ENCODE data around the gene ONECUT2.

ONECUT2 gene

GRCh38 chr18:57431002-57431382 lies 4.2 kb upstream of the ONECUT2 start:
- H3K4me3 ChIP-seq: no peak overlapping the region
- H3K27me3 ChIP-seq: peaks cover 79% of the 10 kb centered on the region
- no peak for TF ChIP-seq Cebpa-rat (IDR thresholded peaks at IDR 0.05)
- H3K9me3 ChIP-seq: peaks cover 43% of the 10 kb centered on the region
- no peak overlapping the region for H3K4me2 ChIP-seq
- H4K20me1 ChIP-seq: peaks cover 44% of the 10 kb centered on the region
- no peak overlapping the region for H3K27ac ChIP-seq
- H3K9ac ChIP-seq: no peak overlapping the region
- peaks cover 13% of the 10 kb centered on the region for H3K4me1 ChIP-seq
- H3K36me3 ChIP-seq: no peaks in the 10 kb centered on the region

GRCh38 chr18:57431467-57432080 lies 3.6 kb upstream of the ONECUT2 start:
- Histone ChIP-seq H3K4me3 (no peak overlapping the region), H3K27ac (no peak overlapping the region), H3K4me2 (no peak overlapping the region), H3K9ac (no peak overlapping the region), H3K9me3 (peaks cover 43% of the 10 kb centered on the region), H3K27me3 (peaks cover 85% of the 10 kb centered on the region), H3K36me3 (no peaks in the 10 kb centered on the region), H3K4me1 (peaks cover 8% of the 10 kb centered on the region; the same call in 1 of the 2 replicates), H4K20me1 (peaks cover 48% of the 10 kb centered on the region)
- TF ChIP-seq Cebpa-rat (IDR thresholded peaks at IDR 0.05): no peak

GRCh38 chr18:57432140-57432539 lies 3.0 kb upstream of the ONECUT2 start:
- Histone ChIP-seq H3K4me2 (no peak overlapping the region), H3K27ac (no peak overlapping the region), H4K20me1 (peaks cover 51% of the 10 kb centered on the region), H3K36me3 (no peaks in the 10 kb centered on the region), H3K9me3 (peaks cover 42% of the 10 kb centered on the region), H3K4me1 (peaks cover 8% of the 10 kb centered on the region; the same call in 1 of the 2 replicates), H3K27me3 (peaks cover 91% of the 10 kb centered on the region), H3K9ac (no peak overlapping the region), H3K4me3 (no peak overlapping the region)
- no peak for TF ChIP-seq Cebpa-rat (IDR thresholded peaks at IDR 0.05)

DNA sequence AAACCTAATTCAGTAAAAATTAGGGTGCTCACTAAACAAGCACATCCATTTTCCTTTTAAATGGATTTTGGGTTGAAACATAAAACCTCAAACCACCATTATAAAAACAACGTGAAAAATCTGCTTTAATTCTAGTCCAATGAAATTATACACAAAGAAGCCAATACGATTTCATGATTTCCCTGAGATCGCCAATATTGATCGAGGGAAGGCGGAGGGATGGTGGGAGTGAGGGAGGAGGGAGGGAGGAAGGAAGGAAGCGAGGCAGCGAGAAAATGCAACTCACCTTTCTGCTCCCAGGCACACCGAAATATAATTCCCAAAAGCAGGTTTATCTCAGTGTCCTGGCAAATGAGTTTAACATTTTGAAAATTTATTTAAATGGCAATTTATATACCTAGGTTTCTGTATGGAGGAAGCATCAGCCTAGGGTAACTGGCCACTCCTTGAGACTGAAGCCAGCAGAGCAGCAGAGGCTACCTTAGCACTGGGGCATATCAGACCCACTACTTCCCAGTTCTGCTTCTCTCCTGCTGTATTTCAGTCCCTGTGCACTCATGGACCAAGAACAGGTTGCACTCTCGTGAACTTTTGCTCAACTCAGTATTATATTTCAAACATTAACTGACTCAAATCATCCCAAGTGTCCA lies 2.3 kb upstream of the ONECUT2 start:
- no peak overlapping the region for H3K4me2 ChIP-seq
- H3K36me3 ChIP-seq: no peaks in the 10 kb centered on the region
- peaks cover 57% of the 10 kb centered on the region for H4K20me1 ChIP-seq
- no peak overlapping the region for H3K4me3 ChIP-seq
- peaks cover 15% of the 10 kb centered on the region for H3K4me1 ChIP-seq
- peaks cover 92% of the 10 kb centered on the region for H3K27me3 ChIP-seq
- H3K27ac ChIP-seq: no peak overlapping the region
- no peak overlapping the region for H3K9ac ChIP-seq
- peaks cover 35% of the 10 kb centered on the region for H3K9me3 ChIP-seq
- no peak for TF ChIP-seq Cebpa-rat (IDR thresholded peaks at IDR 0.05)

DNA sequence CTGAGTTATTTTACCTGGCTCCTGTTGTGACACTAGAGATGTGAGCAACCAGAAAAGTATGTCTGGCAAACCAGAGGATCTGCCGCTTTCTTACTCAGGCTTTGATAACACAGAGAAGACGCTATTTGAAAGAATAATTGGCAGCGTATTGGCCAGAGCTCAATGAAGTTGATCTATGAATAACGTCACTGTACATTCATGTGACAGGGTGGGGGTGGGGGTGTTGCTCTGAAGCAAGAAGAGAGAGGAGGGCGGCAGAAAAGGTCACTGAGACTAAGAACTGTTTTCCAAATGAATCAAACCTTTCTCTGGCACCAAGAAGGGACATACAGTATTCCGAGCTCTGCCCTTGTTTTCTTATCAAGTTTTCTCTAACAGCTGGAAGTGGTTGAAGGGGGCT lies 1.7 kb upstream of the ONECUT2 start:
- Histone ChIP-seq H4K20me1 (peaks cover 61% of the 10 kb centered on the region), H3K9ac (no peak overlapping the region), H3K4me1 (peaks cover 21% of the 10 kb centered on the region), H3K27ac (no peak overlapping the region), H3K27me3 (peaks cover 94% of the 10 kb centered on the region), H3K4me2 (no peak overlapping the region), H3K36me3 (no peaks in the 10 kb centered on the region), H3K9me3 (peaks cover 29% of the 10 kb centered on the region), H3K4me3 (no peak overlapping the region)
- no peak for TF ChIP-seq Cebpa-rat (IDR thresholded peaks at IDR 0.05)

GRCh38 chr18:57433934-57434535 lies 1.1 kb upstream of the ONECUT2 start:
- no peak for TF ChIP-seq Cebpa-rat (IDR thresholded peaks at IDR 0.05)
- Histone ChIP-seq H3K4me3 (peak overlapping the region; percentile 71), H3K9me3 (peaks cover 23% of the 10 kb centered on the region), H3K4me2 (peak overlapping the region; percentile 97), H3K4me1 (peaks cover 26% of the 10 kb centered on the region), H3K27ac (no peak overlapping the region), H4K20me1 (peaks cover 67% of the 10 kb centered on the region), H3K36me3 (no peaks in the 10 kb centered on the region), H3K9ac (no peak overlapping the region), H3K27me3 (peaks cover 94% of the 10 kb centered on the region)

DNA sequence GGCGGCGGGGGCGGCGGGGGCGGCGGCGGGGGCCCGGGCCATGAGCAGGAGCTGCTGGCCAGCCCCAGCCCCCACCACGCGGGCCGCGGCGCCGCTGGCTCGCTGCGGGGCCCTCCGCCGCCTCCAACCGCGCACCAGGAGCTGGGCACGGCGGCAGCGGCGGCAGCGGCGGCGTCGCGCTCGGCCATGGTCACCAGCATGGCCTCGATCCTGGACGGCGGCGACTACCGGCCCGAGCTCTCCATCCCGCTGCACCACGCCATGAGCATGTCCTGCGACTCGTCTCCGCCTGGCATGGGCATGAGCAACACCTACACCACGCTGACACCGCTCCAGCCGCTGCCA lies 644 bp downstream of the ONECUT2 start:
- no peak overlapping the region for H3K27ac ChIP-seq
- H3K9ac ChIP-seq: no peak overlapping the region
- H3K36me3 ChIP-seq: no peaks in the 10 kb centered on the region
- no peak for TF ChIP-seq Cebpa-rat (IDR thresholded peaks at IDR 0.05)
- H3K27me3 ChIP-seq: peaks cover 94% of the 10 kb centered on the region
- H3K4me3 ChIP-seq: no peak overlapping the region
- peaks cover 78% of the 10 kb centered on the region for H4K20me1 ChIP-seq
- H3K4me2 ChIP-seq: 0 out of 2 replicates have a peak overlapping the region, but pooled peaks have one; percentile 12
- peaks cover 6% of the 10 kb centered on the region; the same call in 1 of the 2 replicates for H3K9me3 ChIP-seq
- H3K4me1 ChIP-seq: peaks cover 31% of the 10 kb centered on the region

GRCh38 chr18:57436191-57436964 lies 1.2 kb downstream of the ONECUT2 start:
- peak overlapping the region; percentile 12; the same call in 1 of the 2 replicates for H3K4me2 ChIP-seq
- TF ChIP-seq Cebpa-rat (IDR thresholded peaks at IDR 0.05): no peak
- no peak overlapping the region for H3K27ac ChIP-seq
- 0 out of 2 replicates have a peak, but pooled peaks cover under 1% of the 10 kb centered on the region for H3K9me3 ChIP-seq
- peaks cover 31% of the 10 kb centered on the region for H3K4me1 ChIP-seq
- no peaks in the 10 kb centered on the region for H3K36me3 ChIP-seq
- peaks cover 94% of the 10 kb centered on the region for H3K27me3 ChIP-seq
- no peak overlapping the region for H3K4me3 ChIP-seq
- peaks cover 77% of the 10 kb centered on the region for H4K20me1 ChIP-seq
- no peak overlapping the region for H3K9ac ChIP-seq

DNA sequence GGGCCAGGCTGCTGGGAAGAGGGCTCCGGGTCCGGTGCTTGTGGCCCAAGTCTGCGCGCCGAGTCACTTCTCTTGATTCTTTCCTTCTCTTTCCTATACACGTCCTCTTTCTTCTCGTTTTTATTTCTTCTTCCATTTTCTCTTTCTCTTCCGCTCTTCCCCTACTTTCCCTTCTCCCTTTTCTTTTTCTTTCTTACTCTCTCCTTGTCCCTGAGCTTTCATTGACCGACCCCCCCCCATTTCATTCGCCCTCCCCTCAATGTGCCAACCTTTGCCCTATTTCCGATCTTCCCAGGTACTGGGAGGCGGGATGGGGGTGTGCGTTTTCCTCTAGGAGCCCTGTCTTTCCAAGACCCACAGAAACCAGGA lies 1.8 kb downstream of the ONECUT2 start:
- Histone ChIP-seq H3K27me3 (peaks cover 94% of the 10 kb centered on the region), H3K27ac (no peak overlapping the region), H3K4me1 (peaks cover 34% of the 10 kb centered on the region), H3K9ac (no peak overlapping the region), H3K9me3 (no peaks in the 10 kb centered on the region), H3K36me3 (no peaks in the 10 kb centered on the region), H4K20me1 (peaks cover 72% of the 10 kb centered on the region), H3K4me3 (peak overlapping the region; percentile 71; the same call in 1 of the 2 replicates), H3K4me2 (peak overlapping the region; percentile 97)
- TF ChIP-seq Cebpa-rat (IDR thresholded peaks at IDR 0.05): no peak
